ENCODE results near the gene RAMACL.

Gene RAMACL

DNA sequence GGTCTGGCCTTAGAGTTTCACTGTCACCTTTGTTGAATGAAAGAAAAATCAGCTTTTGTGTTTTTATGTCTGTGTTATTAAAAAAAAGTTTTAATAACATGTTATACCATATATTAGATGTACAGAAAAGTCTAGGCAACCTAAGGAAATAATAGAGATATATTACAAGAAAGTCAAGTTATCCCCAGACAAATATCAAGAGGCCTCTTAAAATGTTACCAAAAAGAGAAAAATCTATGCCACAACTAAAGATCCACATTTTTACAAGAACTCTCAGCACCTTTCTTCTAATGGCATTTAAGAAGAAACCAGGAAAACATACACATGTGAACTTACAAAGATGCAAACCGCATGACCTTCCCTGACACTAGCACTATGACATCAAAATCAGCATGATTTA is 26.8 kb downstream of the RAMACL start:
- TF ChIP-seq, protein P1, sequence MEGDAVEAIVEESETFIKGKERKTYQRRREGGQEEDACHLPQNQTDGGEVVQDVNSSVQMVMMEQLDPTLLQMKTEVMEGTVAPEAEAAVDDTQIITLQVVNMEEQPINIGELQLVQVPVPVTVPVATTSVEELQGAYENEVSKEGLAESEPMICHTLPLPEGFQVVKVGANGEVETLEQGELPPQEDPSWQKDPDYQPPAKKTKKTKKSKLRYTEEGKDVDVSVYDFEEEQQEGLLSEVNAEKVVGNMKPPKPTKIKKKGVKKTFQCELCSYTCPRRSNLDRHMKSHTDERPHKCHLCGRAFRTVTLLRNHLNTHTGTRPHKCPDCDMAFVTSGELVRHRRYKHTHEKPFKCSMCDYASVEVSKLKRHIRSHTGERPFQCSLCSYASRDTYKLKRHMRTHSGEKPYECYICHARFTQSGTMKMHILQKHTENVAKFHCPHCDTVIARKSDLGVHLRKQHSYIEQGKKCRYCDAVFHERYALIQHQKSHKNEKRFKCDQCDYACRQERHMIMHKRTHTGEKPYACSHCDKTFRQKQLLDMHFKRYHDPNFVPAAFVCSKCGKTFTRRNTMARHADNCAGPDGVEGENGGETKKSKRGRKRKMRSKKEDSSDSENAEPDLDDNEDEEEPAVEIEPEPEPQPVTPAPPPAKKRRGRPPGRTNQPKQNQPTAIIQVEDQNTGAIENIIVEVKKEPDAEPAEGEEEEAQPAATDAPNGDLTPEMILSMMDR (IDR thresholded peaks at IDR 0.05; ENCODE audit: insufficient read depth, low read length, missing control alignments), result no peak
- POLR2A ChIA-PET, result no interaction called here
- DNase-seq (ENCODE audit: low read depth, low spot score), result no peak
- CTCF ChIA-PET, result no interaction called here
- no peak overlapping the region for H3K4me3 ChIP-seq (ENCODE audit: low read depth, low read length)

DNA sequence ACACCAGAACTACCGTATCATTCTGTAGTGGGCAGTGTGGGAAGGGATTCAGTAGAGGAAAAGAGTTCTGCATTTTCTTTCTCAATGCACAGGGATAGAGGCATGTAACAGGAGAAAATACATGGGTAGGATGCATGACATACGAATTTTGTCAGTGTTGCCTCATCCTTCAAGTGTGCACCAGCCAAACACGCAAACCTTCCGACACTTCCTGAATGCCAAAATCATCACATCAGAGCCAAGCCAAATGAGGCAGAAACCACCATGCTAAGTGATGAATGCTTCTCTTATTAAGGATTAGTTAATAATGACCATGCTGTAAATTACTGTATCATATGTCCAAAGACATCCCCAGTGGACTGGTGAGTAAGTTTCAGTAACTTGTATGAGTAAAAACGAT is 27.3 kb downstream of the RAMACL start:
- peak; percentile 45 for DNase-seq (ENCODE audit: low read depth, low spot score)
- TF ChIP-seq, protein P1 (IDR thresholded peaks at IDR 0.05; ENCODE audit: insufficient read depth, low read length, missing control alignments), result no peak
- ChIA-PET CTCF (no interaction called here), POLR2A (no interaction called here)
- H3K4me3 ChIP-seq (ENCODE audit: low read depth, low read length), result no peak overlapping the region

DNA sequence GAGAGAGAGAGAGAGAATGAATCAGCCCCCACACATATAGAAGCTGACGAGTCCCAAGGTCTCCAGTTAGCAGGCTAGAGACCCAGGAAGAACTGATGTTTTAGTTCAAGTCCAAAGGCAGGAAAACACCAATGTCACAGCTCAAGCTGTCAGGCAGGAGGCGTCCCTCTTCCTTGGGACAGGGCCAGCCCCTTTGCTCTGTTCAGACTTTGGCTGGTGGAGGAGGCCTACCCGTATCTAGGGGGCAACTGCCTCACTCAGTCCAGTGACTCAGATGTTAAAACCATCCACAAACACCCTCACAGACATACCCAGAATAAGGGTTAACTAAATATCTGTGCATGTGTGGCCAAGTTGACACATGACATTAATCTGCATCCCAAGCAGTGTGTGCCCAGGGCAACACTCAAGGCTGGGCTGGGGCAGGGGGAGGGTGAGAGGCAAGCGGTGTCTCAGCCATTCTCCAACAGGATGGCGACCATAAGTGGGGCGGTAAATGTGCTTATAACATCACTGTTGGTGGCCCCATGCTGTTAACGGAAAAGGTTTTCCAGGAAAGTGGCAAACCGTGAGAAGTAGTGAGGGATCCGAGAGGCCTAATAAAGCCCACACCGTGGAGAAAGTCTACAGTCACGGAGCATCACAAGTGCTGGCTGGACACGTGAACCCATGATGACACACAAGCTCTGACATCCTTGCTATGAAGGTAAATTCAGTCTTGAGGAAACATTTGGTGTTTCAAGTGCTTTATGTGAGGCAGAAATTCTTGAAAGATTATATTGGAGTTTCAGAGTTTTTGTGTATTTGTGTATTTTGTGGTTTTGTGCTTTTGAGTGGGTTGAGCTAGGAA is 28.1 kb downstream of the RAMACL start:
- TF ChIP-seq, protein P1 (IDR thresholded peaks at IDR 0.05; ENCODE audit: insufficient read depth, low read length, missing control alignments), result no peak
- no peak for DNase-seq (ENCODE audit: low read depth, low spot score)
- CTCF ChIA-PET, result no interaction called here
- POLR2A ChIA-PET, result no interaction called here
- no peak overlapping the region for H3K4me3 ChIP-seq (ENCODE audit: low read depth, low read length)

DNA sequence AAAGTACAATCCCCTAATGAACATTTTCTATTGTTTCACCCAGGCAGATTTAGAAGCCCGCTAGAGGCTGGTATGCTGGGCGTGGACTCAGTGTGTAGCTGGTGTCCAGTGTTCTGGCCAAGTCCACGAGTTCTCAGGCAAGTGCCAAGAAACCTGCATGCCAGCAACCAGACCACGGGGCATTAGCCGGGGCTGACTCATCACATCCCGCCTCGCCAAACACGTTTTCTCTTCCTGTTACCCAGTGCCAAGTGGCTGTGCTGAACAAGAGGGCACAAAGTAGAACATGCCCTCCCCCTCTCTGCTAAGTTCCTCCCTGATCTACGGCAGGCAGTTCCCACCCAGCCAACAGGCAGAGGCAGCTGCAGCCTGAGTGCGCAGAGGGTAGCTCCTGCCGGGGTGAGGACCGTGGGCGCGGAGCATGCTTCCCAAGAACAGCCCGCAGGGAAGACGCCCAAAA is 29.6 kb downstream of the RAMACL start:
- POLR2A ChIA-PET, result no interaction called here
- peak; percentile 88 for DNase-seq (ENCODE audit: low read depth, low spot score)
- TF ChIP-seq, protein P1 (IDR thresholded peaks at IDR 0.05; ENCODE audit: insufficient read depth, low read length, missing control alignments), result no peak
- no peak overlapping the region for H3K4me3 ChIP-seq (ENCODE audit: low read depth, low read length)
- CTCF ChIA-PET, result interaction anchor here (1.2 kb wide), 1 partner anchor 28 kb away, joined by 3 read pairs; no protein-coding TSS in a partner anchor

DNA sequence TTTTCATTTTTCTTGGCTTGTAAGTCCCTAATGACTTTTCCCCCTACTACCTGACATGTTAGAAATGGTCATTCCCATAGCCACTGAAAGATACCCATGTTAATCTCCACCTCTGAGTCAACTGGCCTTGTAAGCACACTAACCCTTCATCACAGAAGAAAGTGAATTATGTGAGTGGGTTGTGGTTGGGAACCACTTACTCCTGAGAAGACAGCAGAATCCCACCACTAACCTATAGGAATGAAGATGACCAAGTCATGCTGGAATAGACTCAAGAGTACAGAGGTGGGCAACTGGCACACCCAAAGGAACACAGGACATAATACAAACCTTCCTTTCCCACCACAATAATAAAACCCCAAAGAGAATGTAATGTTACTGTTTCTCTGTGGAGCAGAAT is 30.1 kb downstream of the RAMACL start:
- ChIA-PET CTCF (interaction anchor here (0.9 to 1.2 kb wide), 2 partner anchors 28 kb away, joined by 3 read pairs; no protein-coding TSS in a partner anchor), POLR2A (no interaction called here)
- H3K4me3 ChIP-seq (ENCODE audit: low read depth, low read length), result no peak overlapping the region
- TF ChIP-seq, protein P1 (IDR thresholded peaks at IDR 0.05; ENCODE audit: insufficient read depth, low read length, missing control alignments), result no peak
- no peak for DNase-seq (ENCODE audit: low read depth, low spot score)

DNA sequence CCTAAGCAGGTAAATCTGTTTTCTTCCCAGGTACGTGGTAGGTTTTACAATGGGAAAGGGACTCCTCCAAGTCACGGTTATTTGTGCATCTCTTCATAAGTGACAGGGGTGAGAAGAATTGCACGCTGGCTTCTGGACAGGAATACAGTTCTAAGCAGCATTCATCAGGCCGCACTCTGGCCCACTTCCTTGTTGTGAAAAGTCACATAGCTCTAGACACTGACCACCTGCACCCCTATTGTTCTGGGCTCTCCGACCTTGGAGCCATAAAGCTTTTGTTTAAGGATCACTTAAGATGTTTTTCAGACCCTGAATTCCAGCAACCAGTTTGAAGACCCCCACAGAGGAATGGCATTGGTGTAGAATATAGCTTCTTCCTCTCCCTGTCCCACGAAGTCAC is 31.4 kb downstream of the RAMACL start:
- ChIA-PET CTCF (interaction anchor here (1.2 to 2.6 kb wide), 3 partner anchors 10 to 72 kb away, joined by 3 to 11 read pairs (median 5); partner anchors contain the start of gene RPS6KA2), POLR2A (no interaction called here)
- TF ChIP-seq, protein P1 (IDR thresholded peaks at IDR 0.05; ENCODE audit: insufficient read depth, low read length, missing control alignments), result no peak
- H3K4me3 ChIP-seq (ENCODE audit: low read depth, low read length), result no peak overlapping the region
- DNase-seq (ENCODE audit: low read depth, low spot score), result no peak

Measured in AG04449 (cell line).